ENCODE results near the gene PRDM1.

- TF ChIP-seq CTCF (IDR thresholded peaks at IDR 0.05) (no peak), POLR2A (IDR thresholded peaks at IDR 0.05) (no peak)
Observed at GRCh38 chr6:106117579-106117978, 31.4 kb downstream of the PRDM1 start.

Data from heart left ventricle (tissue), 13 donors.